ENCODE measurements around the gene NUDT19.

- TF ChIP-seq POLR2A (IDR thresholded peaks at IDR 0.05): no peak
- TF ChIP-seq CTCF (IDR thresholded peaks at IDR 0.05): no peak
Observed at GRCh38 chr19:32757189-32757588, 65.6 kb downstream of the NUDT19 start.

All from thyroid gland (tissue), 4 donors.